ENCODE measurements around the gene HSPA12A. TPM values are rescaled to one million over a fixed set of nuclear protein-coding genes. Genes with fewer than 3 reads are reported as not detected.

HSPA12A gene
- total and polyA plus RNA-seq, 2 of the 13 experiments (the other 11 are each of a cell fraction or from before 2014, with no cell fraction given), result 6.4 to 13.6 TPM

DNA sequence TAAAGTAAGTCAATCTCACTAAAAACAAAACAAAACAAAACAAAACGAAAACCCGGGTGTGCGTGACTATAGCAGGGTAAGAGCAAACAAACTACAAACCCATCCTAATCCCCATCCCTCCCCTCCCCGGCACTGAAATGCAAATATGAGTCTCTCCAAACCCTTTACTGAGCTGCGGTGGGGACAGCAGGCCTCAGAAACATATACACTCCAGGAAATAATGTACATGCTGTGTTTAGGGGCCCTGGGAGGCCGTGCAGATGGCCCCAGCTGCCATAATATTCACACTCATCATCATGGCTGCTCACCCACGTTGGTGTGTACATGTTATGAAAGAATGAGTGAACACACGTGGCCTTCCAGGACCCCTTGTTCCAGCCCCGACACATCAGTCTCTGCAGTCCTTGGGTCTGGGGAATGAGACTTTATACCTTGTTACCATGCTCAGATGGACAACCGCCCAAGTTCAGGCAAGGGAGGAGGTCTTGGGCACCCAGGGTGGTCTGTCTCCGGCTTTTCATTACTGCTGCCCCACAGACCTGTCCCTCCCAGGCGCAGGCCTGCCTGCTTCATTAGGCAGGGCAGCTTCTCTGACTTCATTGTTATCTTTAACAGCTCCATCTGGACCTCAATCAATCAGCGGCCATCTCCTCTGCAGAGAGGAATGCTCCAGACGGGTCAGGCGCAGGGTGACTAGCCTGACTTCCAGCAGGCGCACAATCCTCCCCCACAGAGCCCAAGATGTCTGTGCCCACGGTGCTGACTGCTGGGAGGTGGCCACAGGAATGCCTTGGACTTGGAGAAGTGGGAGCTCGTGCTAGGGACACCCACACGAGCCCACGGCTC lies 20.6 kb downstream of the HSPA12A start:
- CTCF ChIA-PET (ENCODE audit: low intra/inter-chr PET ratio, low total read pairs), result no interaction called here
- no peaks in the 10 kb centered on the region for H4K20me1 ChIP-seq (ENCODE audit: insufficient read depth, low read length)
- H3K4me3 ChIP-seq (replicated peaks in 1 of 3; ENCODE audit: insufficient read depth in 1 of 3, low read depth in 2 of 3, low read length in 3 of 3), result peak overlapping the region in 2 of 3 experiments; percentile 45 to 56; a peak in 4 of 6 replicates
- 49% methylated on average over 13 of the region's 20 CpGs for WGBS (ENCODE audit: low lambda C conversion rate)
- no peak overlapping the region for H3K9ac ChIP-seq (ENCODE audit: insufficient read depth, low read depth, low read length)
- peak overlapping the region; percentile 76 for H3K4me2 ChIP-seq (ENCODE audit: low read depth, low read length)
- H3K79me2 ChIP-seq (ENCODE audit: insufficient read depth, low read length), result no peaks in the 10 kb centered on the region
- in situ Hi-C loops (cut with HindIII; ENCODE audit: extremely low pct_ligation_motif_present, low pct_unique_long_range_greater_than_20kb), result no loop called here
- POLR2A ChIA-PET, result interaction anchor here (1.1 kb wide), 1 partner anchor 21 kb away, joined by 3 read pairs; no protein-coding TSS in a partner anchor
- H3K27ac ChIP-seq (ENCODE audit: extremely low read length, insufficient read depth, low read length), result peak overlapping the region; percentile 54
- no peaks in the 10 kb centered on the region; a peak in 1 of 5 replicates for H3K36me3 ChIP-seq (replicated peaks in 1 of 2; ENCODE audit: control insufficient read depth in 1 of 2, insufficient read depth in 2 of 2, low read length in 2 of 2)
- no peak overlapping the region for H2AFZ ChIP-seq (ENCODE audit: low read length)
- no TSS peak for BruUV-seq (replicated peaks)
- intact Hi-C loops (cut with micrococcal nuclease; ENCODE audit: unreplicated experiment), result no loop called here
- FAIRE-seq (peak; percentile 21), DNase-seq (ENCODE audit: low spot score) (peak; percentile 25), ATAC-seq (peak; percentile 35)
- H3K27me3 ChIP-seq (ENCODE audit: control insufficient read depth in 1 of 2, insufficient read depth in 2 of 2, low read length in 2 of 2), result no peaks in the 10 kb centered on the region
- H3K4me1 ChIP-seq (ENCODE audit: insufficient read depth, low read length), result peaks cover 51% of the 10 kb centered on the region
- H3K9me3 ChIP-seq (ENCODE audit: low read length), result no peaks in the 10 kb centered on the region
- no peak for TF ChIP-seq ZBTB25 (CRISPR knock-in tag; IDR thresholded peaks at IDR 0.05)
- TF ChIP-seq, protein P1, sequence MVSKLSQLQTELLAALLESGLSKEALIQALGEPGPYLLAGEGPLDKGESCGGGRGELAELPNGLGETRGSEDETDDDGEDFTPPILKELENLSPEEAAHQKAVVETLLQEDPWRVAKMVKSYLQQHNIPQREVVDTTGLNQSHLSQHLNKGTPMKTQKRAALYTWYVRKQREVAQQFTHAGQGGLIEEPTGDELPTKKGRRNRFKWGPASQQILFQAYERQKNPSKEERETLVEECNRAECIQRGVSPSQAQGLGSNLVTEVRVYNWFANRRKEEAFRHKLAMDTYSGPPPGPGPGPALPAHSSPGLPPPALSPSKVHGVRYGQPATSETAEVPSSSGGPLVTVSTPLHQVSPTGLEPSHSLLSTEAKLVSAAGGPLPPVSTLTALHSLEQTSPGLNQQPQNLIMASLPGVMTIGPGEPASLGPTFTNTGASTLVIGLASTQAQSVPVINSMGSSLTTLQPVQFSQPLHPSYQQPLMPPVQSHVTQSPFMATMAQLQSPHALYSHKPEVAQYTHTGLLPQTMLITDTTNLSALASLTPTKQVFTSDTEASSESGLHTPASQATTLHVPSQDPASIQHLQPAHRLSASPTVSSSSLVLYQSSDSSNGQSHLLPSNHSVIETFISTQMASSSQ (IDR thresholded peaks at IDR 0.05; ENCODE audit: low read depth), result 0 out of 2 replicates have a peak, but pooled peaks have one; percentile 2
- TF ChIP-seq, protein P1 (CRISPR knock-in tag; IDR thresholded peaks at IDR 0.05; ENCODE audit: borderline replicate concordance), result no peak
- no peak for TF ChIP-seq SIN3B (IDR thresholded peaks at IDR 0.05; ENCODE audit: low read length)
- TF ChIP-seq PITX1 (CRISPR knock-in tag; IDR thresholded peaks at IDR 0.05), result peak; percentile 57; the same call in 1 of the 2 replicates
- 0 out of 2 replicates have a peak, but pooled peaks have one; percentile 16 for TF ChIP-seq ZFX (CRISPR knock-in tag; IDR thresholded peaks at IDR 0.05; ENCODE audit: low read depth)
- 0 out of 2 replicates have a peak, but pooled peaks have one; percentile 37 for TF ChIP-seq ZNF687 (CRISPR knock-in tag; IDR thresholded peaks at IDR 0.05)
- no peak for TF ChIP-seq POLR2AphosphoS2 (IDR thresholded peaks at IDR 0.05; ENCODE audit: low read depth, low read length)
- no peak for TF ChIP-seq ZNF709 (CRISPR knock-in tag; IDR thresholded peaks at IDR 0.05)
- no peak for TF ChIP-seq ZNF556 (CRISPR knock-in tag; IDR thresholded peaks at IDR 0.05; ENCODE audit: borderline replicate concordance)
